Measurements from ENCODE around the gene CCSER1. TPM values are rescaled to one million over a fixed set of nuclear protein-coding genes. Genes with fewer than 3 reads are reported as not detected.

The CCSER1 gene
- total RNA-seq, 1 donor from 2014 or later: 20.1 TPM

- H3K4me3 Mint-ChIP-seq: no peak overlapping the region
- H3K36me3 Mint-ChIP-seq (ENCODE audit: low read depth): no peaks in the 10 kb centered on the region
- no peak overlapping the region for H3K27ac Mint-ChIP-seq
- POLR2A ChIA-PET: no interaction called here
- ATAC-seq (ENCODE audit: low read depth) (no peak), DNase-seq (no peak)
- CTCF ChIA-PET: no interaction called here
- no peaks in the 10 kb centered on the region for H3K27me3 Mint-ChIP-seq
- intact Hi-C loops (cut with micrococcal nuclease): no loop called here
- TF ChIP-seq, protein P1, sequence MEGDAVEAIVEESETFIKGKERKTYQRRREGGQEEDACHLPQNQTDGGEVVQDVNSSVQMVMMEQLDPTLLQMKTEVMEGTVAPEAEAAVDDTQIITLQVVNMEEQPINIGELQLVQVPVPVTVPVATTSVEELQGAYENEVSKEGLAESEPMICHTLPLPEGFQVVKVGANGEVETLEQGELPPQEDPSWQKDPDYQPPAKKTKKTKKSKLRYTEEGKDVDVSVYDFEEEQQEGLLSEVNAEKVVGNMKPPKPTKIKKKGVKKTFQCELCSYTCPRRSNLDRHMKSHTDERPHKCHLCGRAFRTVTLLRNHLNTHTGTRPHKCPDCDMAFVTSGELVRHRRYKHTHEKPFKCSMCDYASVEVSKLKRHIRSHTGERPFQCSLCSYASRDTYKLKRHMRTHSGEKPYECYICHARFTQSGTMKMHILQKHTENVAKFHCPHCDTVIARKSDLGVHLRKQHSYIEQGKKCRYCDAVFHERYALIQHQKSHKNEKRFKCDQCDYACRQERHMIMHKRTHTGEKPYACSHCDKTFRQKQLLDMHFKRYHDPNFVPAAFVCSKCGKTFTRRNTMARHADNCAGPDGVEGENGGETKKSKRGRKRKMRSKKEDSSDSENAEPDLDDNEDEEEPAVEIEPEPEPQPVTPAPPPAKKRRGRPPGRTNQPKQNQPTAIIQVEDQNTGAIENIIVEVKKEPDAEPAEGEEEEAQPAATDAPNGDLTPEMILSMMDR (IDR thresholded peaks at IDR 0.05): no peak
- H3K9me3 Mint-ChIP-seq: peaks cover 5% of the 10 kb centered on the region
- H3K4me1 Mint-ChIP-seq: no peaks in the 10 kb centered on the region
Measured at GRCh38 chr4:91630764-91631163, 1503.6 kb downstream of the CCSER1 start.

GRCh38 chr4:91631335-91631734 is 1504.1 kb downstream of the CCSER1 start:
- TF ChIP-seq, protein P1 (IDR thresholded peaks at IDR 0.05): no peak
- Mint-ChIP-seq H3K4me1 (no peaks in the 10 kb centered on the region), H3K27me3 (no peaks in the 10 kb centered on the region), H3K4me3 (no peak overlapping the region), H3K36me3 (ENCODE audit: low read depth) (no peaks in the 10 kb centered on the region), H3K9me3 (peaks cover 5% of the 10 kb centered on the region), H3K27ac (no peak overlapping the region)
- no peak for DNase-seq
- ATAC-seq (ENCODE audit: low read depth): no peak
- intact Hi-C loops (cut with micrococcal nuclease): no loop called here
- POLR2A ChIA-PET: no interaction called here
- CTCF ChIA-PET: no interaction called here

GRCh38 chr4:91636083-91636482 is 1508.9 kb downstream of the CCSER1 start:
- TF ChIP-seq, protein P1 (IDR thresholded peaks at IDR 0.05): no peak
- ChIA-PET CTCF (no interaction called here), POLR2A (no interaction called here)
- peaks cover 9% of the 10 kb centered on the region for H3K9me3 Mint-ChIP-seq
- no peaks in the 10 kb centered on the region for H3K36me3 Mint-ChIP-seq (ENCODE audit: low read depth)
- H3K27me3 Mint-ChIP-seq: no peaks in the 10 kb centered on the region
- H3K4me1 Mint-ChIP-seq: no peaks in the 10 kb centered on the region
- H3K4me3 Mint-ChIP-seq: no peak overlapping the region
- intact Hi-C loops (cut with micrococcal nuclease): no loop called here
- DNase-seq: no peak
- no peak overlapping the region for H3K27ac Mint-ChIP-seq
- ATAC-seq (ENCODE audit: low read depth): no peak

Other genes with a start within 250 kb of the CCSER1 start
- 0.05 and 0.16 TPM in 2 replicates for gene MMRN1, start 232.5 kb upstream of the CCSER1 start, total RNA-seq